ENCODE data around the gene ING1.

Gene ING1

DNA sequence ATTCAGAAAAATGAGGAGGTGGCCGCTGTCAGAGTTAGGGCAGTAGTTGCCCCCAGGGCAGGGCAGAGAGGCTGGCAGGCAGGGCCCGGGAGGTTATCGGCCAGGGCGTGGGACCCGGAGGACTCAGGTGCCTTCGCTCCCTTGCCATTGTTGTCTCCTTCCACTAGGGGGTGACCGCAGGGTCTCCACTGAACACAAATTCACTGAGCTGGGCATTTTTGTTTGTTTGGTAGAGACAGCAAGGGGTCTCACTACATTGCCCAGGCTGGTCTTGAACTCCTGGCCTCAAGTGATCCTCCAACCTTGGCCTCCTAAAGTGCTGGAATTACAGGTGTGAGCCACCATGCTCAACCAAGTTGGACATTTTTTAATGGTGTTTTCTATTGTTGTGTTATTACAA lies 32.6 kb upstream of the ING1 start:
- H3K9me3 ChIP-seq (ENCODE audit: control insufficient read depth, low read length): no peaks in the 10 kb centered on the region
- no peak overlapping the region for H3K27ac ChIP-seq (ENCODE audit: insufficient read depth, low read depth, low read length, poor library complexity, severe bottlenecking)
- H3K4me1 ChIP-seq (ENCODE audit: control insufficient read depth, insufficient read depth, low read length): no peaks in the 10 kb centered on the region
- no peaks in the 10 kb centered on the region for H3K27me3 ChIP-seq (ENCODE audit: control insufficient read depth, insufficient read depth, low read length, poor library complexity, severe bottlenecking)
- 92 to 94% methylated on average over 7 of the region's 7 CpGs for WGBS, 2 experiments
- no peak overlapping the region for H3K4me3 ChIP-seq (ENCODE audit: insufficient read depth, low read depth, low read length)
- peaks cover 23% of the 10 kb centered on the region for H3K36me3 ChIP-seq (ENCODE audit: control insufficient read depth, insufficient read depth, low read length)

DNA sequence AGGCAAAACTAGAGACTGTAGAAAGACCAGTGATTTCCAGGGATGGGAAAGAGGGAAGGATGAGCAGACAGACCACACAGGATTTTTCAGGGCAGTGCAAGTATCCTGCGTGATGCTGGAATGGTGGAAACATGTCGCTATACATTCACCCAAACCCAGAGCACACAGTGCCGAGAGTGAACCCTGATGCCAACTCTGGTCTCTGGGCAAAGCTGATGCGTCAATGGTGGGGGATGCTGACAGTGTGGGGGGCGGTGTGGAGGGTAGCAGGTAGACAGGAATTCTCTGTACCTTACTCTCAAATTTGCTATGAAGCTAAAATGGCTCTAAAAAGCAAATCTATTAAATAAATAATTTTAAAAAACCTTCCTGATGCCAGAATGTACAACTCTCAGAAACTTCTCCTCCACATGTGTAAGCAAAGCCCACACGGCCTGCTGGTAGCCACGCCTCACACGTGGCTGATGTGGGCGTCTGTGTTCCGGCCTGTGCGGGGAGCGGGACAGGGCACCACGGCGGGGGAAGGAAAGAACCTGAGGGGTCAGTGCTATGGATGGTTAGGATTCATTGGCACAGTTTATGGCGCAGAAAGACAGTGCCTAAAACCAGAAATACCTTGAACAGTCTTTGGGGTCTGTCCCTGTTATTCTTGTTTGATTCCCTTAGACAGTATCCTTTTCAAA lies 31.5 kb upstream of the ING1 start:
- H3K4me1 ChIP-seq (ENCODE audit: control insufficient read depth, insufficient read depth, low read length): no peaks in the 10 kb centered on the region
- 87 to 88% methylated on average over 15 of the region's 15 CpGs for WGBS, 2 experiments
- H3K27me3 ChIP-seq (ENCODE audit: control insufficient read depth, insufficient read depth, low read length, poor library complexity, severe bottlenecking): no peaks in the 10 kb centered on the region
- H3K27ac ChIP-seq (ENCODE audit: insufficient read depth, low read depth, low read length, poor library complexity, severe bottlenecking): no peak overlapping the region
- H3K36me3 ChIP-seq (ENCODE audit: control insufficient read depth, insufficient read depth, low read length): peaks cover 14% of the 10 kb centered on the region
- H3K9me3 ChIP-seq (ENCODE audit: control insufficient read depth, low read length): no peaks in the 10 kb centered on the region
- H3K4me3 ChIP-seq (ENCODE audit: insufficient read depth, low read depth, low read length): no peak overlapping the region

DNA sequence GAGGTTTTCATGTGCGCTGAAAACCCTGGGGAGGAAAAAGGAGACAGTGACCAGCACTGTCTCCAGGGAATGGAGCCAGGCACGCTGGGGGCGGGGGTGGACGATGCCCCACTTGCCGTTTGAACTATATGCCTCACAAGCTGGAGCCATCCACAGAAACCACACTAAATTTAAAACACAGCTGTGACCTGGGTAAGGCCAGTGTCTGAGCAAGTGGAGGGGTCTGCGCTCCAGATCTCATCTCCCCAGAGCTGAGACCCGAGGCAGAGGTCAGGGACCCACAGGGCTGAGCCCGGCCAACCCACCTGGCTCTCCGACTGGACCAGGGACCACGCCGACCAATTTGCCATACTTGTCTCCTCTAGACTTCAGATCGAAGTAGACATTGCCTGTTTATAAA lies 30.8 kb upstream of the ING1 start:
- Histone ChIP-seq H3K27me3 (ENCODE audit: control insufficient read depth, insufficient read depth, low read length, poor library complexity, severe bottlenecking) (no peaks in the 10 kb centered on the region), H3K36me3 (ENCODE audit: control insufficient read depth, insufficient read depth, low read length) (peaks cover 14% of the 10 kb centered on the region)
- 86% methylated on average over 12 of the region's 12 CpGs for WGBS, 2 experiments

DNA sequence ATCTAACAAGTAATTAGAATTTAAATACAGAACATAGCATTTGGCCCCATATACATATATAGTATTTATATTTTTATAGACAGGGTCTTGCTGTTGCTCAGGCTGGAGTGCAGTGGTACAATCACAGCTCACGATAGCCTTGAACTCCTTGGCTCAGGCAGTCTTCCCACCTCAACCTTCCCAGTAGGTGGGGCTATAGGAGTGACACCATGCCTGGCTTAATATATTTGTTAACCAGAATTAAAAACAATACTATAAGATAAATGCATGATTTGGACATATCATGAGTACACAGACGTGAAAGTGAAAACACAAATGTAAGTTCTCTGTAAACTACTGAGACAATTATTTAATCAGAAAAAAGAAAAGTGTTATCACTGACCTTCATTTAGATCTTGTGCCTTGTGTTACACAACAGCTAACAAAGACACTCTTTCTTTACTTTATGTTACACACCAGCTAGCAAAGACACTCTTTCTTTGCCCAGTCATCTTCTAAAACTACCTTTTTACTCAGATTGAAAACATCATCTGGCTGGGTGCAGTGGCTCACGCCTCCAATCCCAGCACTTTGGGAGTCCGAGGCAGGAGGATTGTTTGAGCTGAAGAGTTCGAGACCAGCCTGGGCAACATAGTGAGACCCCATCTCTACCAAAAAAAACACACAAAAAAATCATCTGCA lies 30.2 kb upstream of the ING1 start:
- Histone ChIP-seq H3K4me3 (ENCODE audit: insufficient read depth, low read depth, low read length) (no peak overlapping the region), H3K27ac (ENCODE audit: insufficient read depth, low read depth, low read length, poor library complexity, severe bottlenecking) (no peak overlapping the region), H3K27me3 (ENCODE audit: control insufficient read depth, insufficient read depth, low read length, poor library complexity, severe bottlenecking) (no peaks in the 10 kb centered on the region), H3K36me3 (ENCODE audit: control insufficient read depth, insufficient read depth, low read length) (peaks cover 14% of the 10 kb centered on the region), H3K4me1 (ENCODE audit: control insufficient read depth, insufficient read depth, low read length) (no peaks in the 10 kb centered on the region), H3K9me3 (ENCODE audit: control insufficient read depth, low read length) (no peaks in the 10 kb centered on the region)
- 91% methylated on average over 5 of the region's 5 CpGs for WGBS, 2 experiments

More for the DNA sequence above, 30.8 kb upstream of the ING1 start:
- no peaks in the 10 kb centered on the region for H3K9me3 ChIP-seq (ENCODE audit: control insufficient read depth, low read length)
- H3K4me3 ChIP-seq (ENCODE audit: insufficient read depth, low read depth, low read length): no peak overlapping the region
- no peak overlapping the region for H3K27ac ChIP-seq (ENCODE audit: insufficient read depth, low read depth, low read length, poor library complexity, severe bottlenecking)
- no peaks in the 10 kb centered on the region for H3K4me1 ChIP-seq (ENCODE audit: control insufficient read depth, insufficient read depth, low read length)

DNA sequence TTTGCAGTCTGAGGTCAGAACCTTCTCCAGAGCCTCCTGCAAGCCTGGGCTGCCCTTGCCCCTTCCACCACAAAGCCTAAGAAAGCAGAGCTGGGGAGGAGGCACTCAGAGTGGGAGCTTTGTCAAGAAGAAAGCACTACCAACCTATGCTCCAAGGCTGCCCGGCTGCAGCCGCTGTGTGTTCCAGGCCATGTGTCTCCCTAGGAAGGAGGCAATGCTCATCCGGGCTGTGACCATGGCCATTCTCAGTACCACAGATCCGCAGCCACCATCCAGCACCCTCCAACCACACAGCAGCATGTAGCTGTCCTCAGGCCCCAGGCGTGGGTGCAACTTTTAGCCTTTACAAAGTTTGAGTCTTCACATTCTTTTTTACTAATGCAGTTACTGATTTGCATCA lies 29.6 kb upstream of the ING1 start:
- no peaks in the 10 kb centered on the region for H3K27me3 ChIP-seq (ENCODE audit: control insufficient read depth, insufficient read depth, low read length, poor library complexity, severe bottlenecking)
- H3K4me3 ChIP-seq (ENCODE audit: insufficient read depth, low read depth, low read length): no peak overlapping the region
- H3K9me3 ChIP-seq (ENCODE audit: control insufficient read depth, low read length): no peaks in the 10 kb centered on the region
- no peak overlapping the region for H3K27ac ChIP-seq (ENCODE audit: insufficient read depth, low read depth, low read length, poor library complexity, severe bottlenecking)
- 93 to 96% methylated on average over 5 of the region's 5 CpGs for WGBS, 2 experiments
- peaks cover 14% of the 10 kb centered on the region for H3K36me3 ChIP-seq (ENCODE audit: control insufficient read depth, insufficient read depth, low read length)
- no peaks in the 10 kb centered on the region for H3K4me1 ChIP-seq (ENCODE audit: control insufficient read depth, insufficient read depth, low read length)

DNA sequence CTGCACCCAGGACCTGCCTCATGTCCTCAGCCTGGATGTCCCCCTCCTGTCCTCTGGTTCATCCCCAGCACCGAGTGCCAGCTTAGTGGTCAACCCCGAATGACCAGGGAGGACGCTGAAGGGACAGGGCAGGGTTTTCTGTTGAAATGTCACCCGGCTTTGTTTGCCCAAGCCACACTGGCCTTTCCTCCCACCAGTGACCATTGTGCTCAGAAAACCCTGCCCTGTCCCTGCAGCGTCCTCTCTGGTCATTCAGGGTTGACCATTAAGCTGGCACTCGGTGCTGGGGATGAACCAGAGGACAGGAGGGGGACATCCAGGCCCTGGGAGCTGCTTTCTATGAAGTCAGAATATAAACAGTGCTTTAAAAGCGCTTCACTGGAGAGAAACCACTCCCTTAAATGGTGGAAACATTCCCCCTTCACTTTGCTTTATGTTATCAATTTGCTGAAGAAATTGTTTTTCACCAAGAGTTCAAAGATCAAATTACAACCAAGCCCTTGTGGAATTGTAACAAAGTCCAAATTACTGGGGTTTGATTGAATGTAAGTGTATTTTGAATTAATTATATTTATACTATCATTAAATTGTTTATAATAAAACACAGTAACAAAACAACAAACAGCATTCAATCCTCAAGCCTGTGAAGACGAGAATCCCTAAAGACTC lies 29.0 kb upstream of the ING1 start:
- WGBS, 2 experiments: 92 to 95% methylated on average over 8 of the region's 8 CpGs
- Histone ChIP-seq H3K4me1 (ENCODE audit: control insufficient read depth, insufficient read depth, low read length) (no peaks in the 10 kb centered on the region), H3K36me3 (ENCODE audit: control insufficient read depth, insufficient read depth, low read length) (peaks cover 14% of the 10 kb centered on the region), H3K9me3 (ENCODE audit: control insufficient read depth, low read length) (no peaks in the 10 kb centered on the region), H3K27me3 (ENCODE audit: control insufficient read depth, insufficient read depth, low read length, poor library complexity, severe bottlenecking) (no peaks in the 10 kb centered on the region), H3K4me3 (ENCODE audit: insufficient read depth, low read depth, low read length) (no peak overlapping the region), H3K27ac (ENCODE audit: insufficient read depth, low read depth, low read length, poor library complexity, severe bottlenecking) (no peak overlapping the region)

DNA sequence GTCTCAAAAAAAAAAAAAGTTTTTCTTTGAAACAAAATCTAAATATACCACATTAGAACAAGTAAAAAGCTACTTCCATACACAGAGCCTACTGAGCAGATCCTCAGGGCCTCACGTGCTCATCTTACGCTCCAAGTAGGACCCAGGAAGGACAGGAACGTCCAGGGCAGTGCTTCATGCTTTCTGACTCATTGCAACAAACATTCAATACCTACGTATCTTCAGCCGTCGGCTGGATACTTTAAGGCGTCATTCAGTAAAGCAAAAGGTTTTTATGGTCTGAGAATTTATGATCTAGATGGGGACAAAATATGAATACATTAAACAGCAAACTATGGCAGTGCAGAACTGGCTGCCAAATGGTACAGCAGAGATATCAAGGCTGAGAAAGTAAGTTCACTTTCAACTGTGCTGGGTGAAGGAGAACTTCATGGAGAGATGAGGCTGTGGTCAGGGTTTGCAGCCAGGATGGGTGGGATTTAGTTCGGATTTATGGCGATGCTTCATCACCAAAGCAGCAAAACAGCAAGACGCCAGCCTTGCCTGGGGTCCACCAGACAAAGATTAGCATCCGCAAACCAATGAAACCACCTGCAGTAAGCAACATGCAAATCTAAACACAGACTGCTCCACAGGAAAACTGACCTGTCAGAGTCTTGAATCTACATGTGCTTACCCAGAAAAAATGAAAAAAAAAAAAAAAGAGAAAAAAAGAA lies 28.0 kb upstream of the ING1 start:
- 96 to 97% methylated on average over 11 of the region's 11 CpGs for WGBS, 2 experiments

DNA sequence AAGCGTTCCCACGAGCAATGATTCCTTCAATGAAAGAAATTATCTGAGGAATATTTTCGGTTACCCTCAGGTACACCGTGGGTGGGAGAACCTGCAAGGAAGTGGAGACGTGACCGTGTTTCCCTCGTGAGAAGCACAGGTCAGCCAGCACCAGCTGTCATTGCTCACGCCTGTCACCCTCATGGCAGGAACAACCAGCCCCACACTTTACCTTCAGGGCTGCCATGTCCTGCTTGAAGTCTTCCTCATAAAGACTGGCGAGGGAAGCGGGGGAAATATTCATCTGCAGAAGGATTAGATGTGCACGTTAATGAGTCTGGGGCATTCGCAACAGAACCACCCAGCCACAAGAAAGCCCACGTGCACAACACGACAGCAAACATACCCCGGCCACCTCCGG lies 25.8 kb upstream of the ING1 start:
- Histone ChIP-seq H3K27me3 (ENCODE audit: control insufficient read depth, insufficient read depth, low read length, poor library complexity, severe bottlenecking) (no peaks in the 10 kb centered on the region), H3K4me1 (ENCODE audit: control insufficient read depth, insufficient read depth, low read length) (no peaks in the 10 kb centered on the region), H3K4me3 (ENCODE audit: insufficient read depth, low read depth, low read length) (no peak overlapping the region), H3K36me3 (ENCODE audit: control insufficient read depth, insufficient read depth, low read length) (peaks cover 7% of the 10 kb centered on the region), H3K27ac (ENCODE audit: insufficient read depth, low read depth, low read length, poor library complexity, severe bottlenecking) (no peak overlapping the region), H3K9me3 (ENCODE audit: control insufficient read depth, low read length) (no peaks in the 10 kb centered on the region)
- 97% methylated on average over 16 of the region's 16 CpGs for WGBS, 2 experiments

More for the DNA sequence above, 28.0 kb upstream of the ING1 start:
- Histone ChIP-seq H3K27me3 (ENCODE audit: control insufficient read depth, insufficient read depth, low read length, poor library complexity, severe bottlenecking) (no peaks in the 10 kb centered on the region), H3K27ac (ENCODE audit: insufficient read depth, low read depth, low read length, poor library complexity, severe bottlenecking) (no peak overlapping the region), H3K4me3 (ENCODE audit: insufficient read depth, low read depth, low read length) (no peak overlapping the region), H3K36me3 (ENCODE audit: control insufficient read depth, insufficient read depth, low read length) (peaks cover 14% of the 10 kb centered on the region), H3K9me3 (ENCODE audit: control insufficient read depth, low read length) (no peaks in the 10 kb centered on the region), H3K4me1 (ENCODE audit: control insufficient read depth, insufficient read depth, low read length) (no peaks in the 10 kb centered on the region)

DNA sequence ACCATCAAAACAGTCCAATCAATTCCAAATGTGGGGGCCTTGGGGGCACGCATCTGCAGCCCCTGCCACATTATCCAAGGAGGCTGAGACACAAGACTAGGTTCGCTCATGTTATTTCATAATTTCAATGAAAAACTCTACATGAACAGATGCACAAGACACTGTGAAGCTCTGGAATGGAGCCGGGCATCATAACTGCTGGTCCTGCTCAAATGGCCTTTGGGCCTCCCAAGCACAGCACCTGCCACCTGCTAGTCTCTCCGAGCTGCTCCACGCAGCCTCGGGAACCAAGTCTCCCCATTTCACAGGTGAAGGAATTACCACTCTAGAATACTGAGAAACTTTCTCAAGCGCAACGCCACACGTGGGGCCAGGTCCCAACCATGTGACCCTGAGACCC lies 24.5 kb upstream of the ING1 start:
- Histone ChIP-seq H3K9me3 (ENCODE audit: control insufficient read depth, low read length) (no peaks in the 10 kb centered on the region), H3K4me1 (ENCODE audit: control insufficient read depth, insufficient read depth, low read length) (no peaks in the 10 kb centered on the region), H3K36me3 (ENCODE audit: control insufficient read depth, insufficient read depth, low read length) (peaks cover 1% of the 10 kb centered on the region), H3K27me3 (ENCODE audit: control insufficient read depth, insufficient read depth, low read length, poor library complexity, severe bottlenecking) (no peaks in the 10 kb centered on the region), H3K27ac (ENCODE audit: insufficient read depth, low read depth, low read length, poor library complexity, severe bottlenecking) (no peak overlapping the region), H3K4me3 (ENCODE audit: insufficient read depth, low read depth, low read length) (no peak overlapping the region)
- 95% methylated on average over 9 of the region's 9 CpGs for WGBS, 2 experiments

DNA sequence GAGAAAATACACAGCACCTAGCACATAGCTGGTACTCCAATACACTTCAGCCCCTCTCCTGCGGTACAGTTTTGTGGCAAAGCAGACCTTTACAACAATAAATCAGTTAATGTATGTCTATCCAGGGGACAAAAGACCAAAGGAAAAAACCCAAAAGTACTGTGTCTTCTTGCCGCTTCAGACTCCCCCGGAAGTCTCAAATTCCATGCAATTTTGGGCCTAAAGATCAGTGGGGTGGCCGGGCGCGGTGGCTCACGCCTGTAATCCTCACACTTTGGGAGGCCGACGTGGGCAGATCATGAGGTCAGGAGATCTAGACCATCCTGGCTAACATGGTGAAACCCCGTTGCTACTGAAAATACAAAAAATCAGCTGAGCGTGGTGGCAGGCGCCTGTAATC lies 23.8 kb upstream of the ING1 start:
- Histone ChIP-seq H3K4me3 (ENCODE audit: insufficient read depth, low read depth, low read length) (no peak overlapping the region), H3K36me3 (ENCODE audit: control insufficient read depth, insufficient read depth, low read length) (no peaks in the 10 kb centered on the region), H3K4me1 (ENCODE audit: control insufficient read depth, insufficient read depth, low read length) (no peaks in the 10 kb centered on the region), H3K27ac (ENCODE audit: insufficient read depth, low read depth, low read length, poor library complexity, severe bottlenecking) (no peak overlapping the region), H3K9me3 (ENCODE audit: control insufficient read depth, low read length) (no peaks in the 10 kb centered on the region), H3K27me3 (ENCODE audit: control insufficient read depth, insufficient read depth, low read length, poor library complexity, severe bottlenecking) (no peaks in the 10 kb centered on the region)
- WGBS, 2 experiments: 89 to 91% methylated on average over 12 of the region's 12 CpGs
